Measurements from ENCODE around the gene ACLY. TPM values are rescaled to one million over a fixed set of nuclear protein-coding genes. Genes with fewer than 3 reads are reported as not detected.
"Not testable (repeated sequence)": the region's sequence is repeated elsewhere in the genome, so short reads cannot be mapped to it uniquely, and the experiment has no call there.

The ACLY gene
- total RNA-seq, 1 donor from 2014 or later: 165 TPM

- DNase-seq (ENCODE audit: low read depth): no peak
Measured at GRCh38 chr17:41912925-41913324, 5.8 kb downstream of the ACLY start.

DNA sequence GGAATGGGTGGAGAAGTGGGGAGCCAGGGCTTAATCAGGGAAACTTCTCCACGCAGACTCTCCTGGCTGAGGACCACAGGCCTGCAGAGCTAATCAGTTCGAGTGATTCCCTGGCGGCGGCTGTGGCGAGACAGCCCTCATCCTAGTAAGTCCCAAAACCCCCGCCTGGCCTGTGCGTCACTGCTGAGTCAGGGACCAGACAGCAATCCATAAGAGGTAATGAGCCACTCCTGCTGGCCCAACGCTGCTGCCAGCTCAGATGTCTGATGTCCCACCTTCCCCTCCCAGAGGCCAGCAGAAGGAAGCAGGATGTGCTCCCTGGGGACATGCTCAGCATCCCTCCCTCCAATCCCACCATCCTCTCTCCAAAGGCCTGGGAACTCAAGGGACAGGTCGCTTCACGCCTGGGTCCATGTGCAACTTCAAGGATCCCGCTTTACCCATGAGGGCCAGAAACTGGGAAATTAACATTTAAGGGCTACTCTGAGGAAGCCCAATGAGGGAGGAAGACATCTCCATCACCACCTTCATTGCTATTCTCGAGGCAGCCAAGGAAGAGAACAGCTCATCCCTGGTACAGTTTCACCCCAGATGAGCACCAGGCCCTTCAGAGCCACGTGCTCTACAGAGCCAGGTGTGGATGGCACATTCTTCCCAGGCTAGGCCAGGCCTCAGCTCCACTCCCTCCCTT lies 7.9 kb downstream of the ACLY start:
- DNase-seq (ENCODE audit: low read depth): peak; percentile 90

DNA sequence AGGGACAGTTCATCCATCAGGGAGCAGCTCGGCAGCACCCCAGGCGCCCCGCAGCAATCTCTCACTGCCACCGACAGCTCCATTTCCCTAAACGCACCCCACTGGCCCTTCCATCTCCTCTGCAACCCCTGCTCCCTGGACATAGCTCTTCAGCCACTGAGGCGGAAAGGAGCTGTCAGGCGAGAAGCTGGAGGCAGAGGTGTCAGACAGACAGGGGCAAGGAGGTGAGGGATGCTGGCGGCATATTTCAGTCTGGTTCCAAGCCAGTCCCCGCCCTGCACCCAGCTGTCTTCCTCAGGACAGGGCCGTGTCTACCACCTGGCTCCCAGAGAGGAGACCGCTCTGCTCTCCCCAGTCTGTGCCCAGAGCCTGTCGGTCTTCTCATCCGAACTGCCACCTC lies 9.7 kb downstream of the ACLY start:
- DNase-seq (ENCODE audit: low read depth): no peak

- no peak for DNase-seq (ENCODE audit: low read depth)
Measured at GRCh38 chr17:41907633-41908539, 10.9 kb downstream of the ACLY start.

- DNase-seq (ENCODE audit: low read depth): peak; percentile 30
Measured at GRCh38 chr17:41907185-41907556, 11.6 kb downstream of the ACLY start.

- DNase-seq (ENCODE audit: low read depth): no peak
Measured at GRCh38 chr17:41906465-41907184, 12.1 kb downstream of the ACLY start.

- DNase-seq (ENCODE audit: low read depth): no peak
Measured at GRCh38 chr17:41905172-41905571, 13.6 kb downstream of the ACLY start.

- DNase-seq (ENCODE audit: low read depth): no peak
Measured at GRCh38 chr17:41904242-41904841, 14.4 kb downstream of the ACLY start.

- DNase-seq (ENCODE audit: low read depth): no peak
Measured at GRCh38 chr17:41901646-41902045, 17.1 kb downstream of the ACLY start.

DNA sequence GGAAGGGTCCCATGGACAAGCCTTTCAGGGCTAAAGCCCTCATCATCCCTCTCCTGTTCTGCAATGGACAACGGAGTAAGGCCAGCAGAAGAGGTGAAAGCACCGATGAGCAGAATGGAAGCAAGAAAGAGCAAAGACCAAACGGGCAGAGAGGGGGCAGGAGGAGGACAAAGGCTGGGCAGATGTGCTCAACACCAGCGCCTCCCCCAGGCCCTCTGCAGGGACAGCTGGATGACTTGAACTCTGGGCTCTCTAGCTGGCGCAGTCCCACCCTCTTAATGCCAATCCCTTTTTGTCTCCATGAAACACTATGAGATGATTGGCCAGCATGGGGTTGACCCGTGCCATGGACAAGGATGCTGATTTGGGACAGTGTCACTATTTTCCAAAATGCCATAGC lies 22.0 kb downstream of the ACLY start:
- DNase-seq (ENCODE audit: low read depth): no peak

DNA sequence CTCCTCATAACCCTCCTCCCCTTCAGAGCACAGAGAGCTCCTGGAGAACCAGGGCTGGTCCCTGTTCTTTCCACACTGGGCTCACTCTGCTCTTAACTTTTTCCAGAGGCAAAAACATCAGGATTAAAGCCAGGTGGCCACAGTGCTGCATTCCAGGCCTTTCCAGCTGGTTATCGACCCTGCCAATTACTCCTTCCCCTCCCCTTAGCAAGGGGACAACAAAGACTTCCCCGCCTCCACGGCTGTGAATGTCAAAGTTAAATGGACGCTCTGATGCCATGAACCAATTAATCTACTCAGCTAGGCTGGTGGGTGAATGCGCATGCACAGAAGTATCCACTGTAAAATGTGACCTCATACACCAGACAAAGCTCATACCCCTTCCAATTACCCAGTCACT lies 23.1 kb downstream of the ACLY start:
- no peak for DNase-seq (ENCODE audit: low read depth)

DNA sequence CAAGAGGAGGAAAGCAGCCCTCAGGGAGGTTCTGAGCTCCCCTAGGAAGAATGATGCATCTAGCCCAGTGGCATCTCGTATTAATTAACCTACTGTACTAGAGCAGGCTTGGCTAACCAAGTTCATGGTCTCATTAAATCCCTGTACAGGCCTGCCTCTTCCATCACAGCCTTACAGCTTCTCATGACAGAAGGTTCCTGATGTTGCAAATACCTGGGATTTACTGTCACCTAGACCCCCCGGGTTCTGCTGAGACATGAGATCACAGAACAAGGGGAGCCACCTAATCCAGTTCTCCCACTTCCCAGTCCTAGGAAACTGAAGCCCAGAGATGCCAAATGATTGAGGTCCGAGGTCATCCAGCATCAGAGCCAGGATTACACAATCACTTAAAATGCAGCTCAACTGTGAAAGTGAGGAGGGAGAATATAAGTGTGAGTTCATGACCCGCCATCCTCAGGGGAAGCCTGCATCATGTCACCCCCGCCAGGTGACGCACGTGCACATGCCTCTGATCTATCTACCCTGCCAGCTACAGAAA lies 23.9 kb downstream of the ACLY start:
- no peak for DNase-seq (ENCODE audit: low read depth)

GRCh38 chr17:41893384-41893783 lies 25.4 kb downstream of the ACLY start:
- no peak for DNase-seq (ENCODE audit: low read depth)

- no peak for DNase-seq (ENCODE audit: low read depth)
Measured at GRCh38 chr17:41892021-41892376, 26.8 kb downstream of the ACLY start.

DNA sequence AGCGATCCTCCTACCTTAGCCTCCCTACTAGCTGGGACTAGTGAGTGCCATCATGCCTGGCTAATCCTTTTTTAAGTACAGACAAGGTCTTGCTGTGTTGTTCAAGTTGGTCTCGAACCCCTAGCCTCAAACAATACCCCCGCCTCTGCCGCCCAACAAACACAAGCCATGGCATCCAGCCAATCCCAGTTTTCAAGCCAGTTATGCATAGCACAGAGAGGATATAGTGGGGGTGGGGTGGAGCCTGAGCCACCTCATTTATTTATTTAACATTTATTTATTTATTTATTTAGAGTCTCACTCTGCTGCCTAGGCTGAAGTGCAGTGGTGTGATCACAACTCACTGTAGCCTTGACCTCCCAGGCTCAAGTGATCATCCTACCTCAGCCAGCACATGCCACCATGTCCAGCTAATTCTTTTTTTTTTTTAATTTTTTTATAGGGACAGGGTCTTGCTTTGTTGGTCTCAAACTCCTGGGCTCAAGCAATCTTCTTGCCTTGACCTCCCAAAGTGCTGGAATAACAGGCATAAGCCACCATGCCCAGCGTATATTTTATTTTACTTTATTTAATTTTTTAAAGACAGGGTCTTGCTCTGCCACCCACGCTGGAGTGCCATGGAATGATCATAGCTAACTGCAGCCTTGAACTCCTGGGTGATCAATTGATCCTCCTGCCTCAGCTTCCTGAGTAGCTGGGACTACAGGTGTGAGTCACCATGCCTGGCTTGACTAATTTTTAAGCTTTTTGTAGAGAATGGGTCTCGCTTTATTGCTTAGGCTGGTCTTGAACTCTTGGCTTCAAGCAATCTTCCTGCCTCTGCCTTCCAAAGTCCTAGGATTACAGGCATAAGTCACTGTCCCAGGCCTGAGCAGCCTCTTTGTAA lies 27.4 kb downstream of the ACLY start:
- DNase-seq (ENCODE audit: low read depth): no peak

DNA sequence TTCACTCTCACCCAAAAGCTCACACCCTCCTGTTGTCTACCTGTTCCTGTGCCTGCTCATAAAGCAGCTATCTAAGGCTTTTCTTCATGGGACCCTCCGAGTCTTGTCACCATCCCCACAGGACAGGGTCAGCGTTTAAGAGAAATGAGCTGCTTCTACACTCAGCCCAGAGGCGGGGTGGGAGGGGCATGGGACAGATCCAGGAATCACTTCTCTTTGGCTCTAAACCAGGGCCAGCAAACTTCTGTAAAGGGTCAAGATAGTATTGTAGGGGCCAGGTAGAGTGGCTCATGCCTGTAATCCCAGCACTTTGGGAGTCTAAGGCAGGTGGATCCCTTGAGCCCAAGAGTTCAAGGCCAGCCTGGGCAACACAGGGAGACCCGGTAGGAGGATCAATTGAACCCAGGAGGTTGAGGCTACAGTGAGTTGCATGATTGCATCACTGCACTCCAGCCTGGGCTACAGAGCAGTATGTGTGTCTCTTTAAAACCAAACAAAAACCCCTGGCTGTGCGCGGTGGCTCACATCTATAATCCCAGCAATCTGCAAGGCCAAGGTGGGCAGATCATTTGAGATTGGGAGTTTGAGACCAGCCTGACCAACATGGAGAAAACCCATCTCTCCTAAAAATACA lies 30.3 kb downstream of the ACLY start:
- no peak for DNase-seq (ENCODE audit: low read depth)

- no peak for DNase-seq (ENCODE audit: low read depth)
Measured at GRCh38 chr17:41885733-41886132, 33.0 kb downstream of the ACLY start.

DNA sequence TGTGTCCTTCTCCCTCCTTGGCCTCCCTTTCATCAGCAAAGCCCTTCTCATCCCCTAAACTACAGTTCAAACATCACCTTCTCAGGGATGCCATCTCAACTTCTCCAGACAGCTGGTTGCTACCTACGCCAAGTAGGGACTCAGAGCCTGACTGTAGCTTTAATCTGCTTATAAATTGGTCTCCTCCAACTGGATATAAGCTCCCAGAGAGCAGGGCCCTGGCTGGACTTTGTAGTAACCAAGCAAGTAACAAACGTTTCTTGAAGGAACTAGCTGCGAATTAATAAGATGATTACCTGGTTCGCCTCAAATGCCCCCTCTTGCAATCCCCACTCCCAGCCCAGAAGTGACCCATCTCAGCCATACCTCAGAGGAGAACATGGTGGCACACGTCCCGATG lies 36.0 kb downstream of the ACLY start:
- no peak for DNase-seq (ENCODE audit: low read depth)

DNA sequence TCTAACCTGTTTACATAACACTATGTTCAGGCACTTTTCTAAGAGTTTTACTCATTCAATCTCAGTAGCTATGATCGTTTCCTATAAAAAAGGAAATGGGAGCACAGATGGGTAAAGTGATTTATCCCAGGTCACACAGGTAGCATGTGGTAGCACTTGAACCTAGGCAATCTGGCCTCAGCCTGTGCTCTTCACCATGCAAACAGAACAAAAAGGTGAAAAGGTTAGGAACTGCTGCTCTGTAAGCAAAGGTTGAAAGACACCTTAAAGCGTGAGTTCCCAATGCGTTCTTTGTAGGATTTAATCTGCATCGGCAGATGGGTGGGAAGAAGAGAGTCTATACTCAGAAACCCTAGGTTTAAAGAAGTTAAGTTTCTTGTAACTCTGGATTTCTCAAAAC lies 38.6 kb downstream of the ACLY start:
- no peak for DNase-seq (ENCODE audit: low read depth)

- not testable (repeated sequence) for DNase-seq (ENCODE audit: low read depth)
Measured at GRCh38 chr17:41874293-41874670, 44.5 kb downstream of the ACLY start.
